GM19238 (cell line): ENCODE results near the gene NSMCE1.
A peak's percentile ranks its signal among the peaks of the same experiment; 100 is the strongest.

Source experiments
- DNase-seq: peaks from one replicate; pipeline ENCODE4 v3.0.0; 2011; ENCODE audit warnings: low spot score; ENCODE audit not compliant: insufficient read length

Gene NSMCE1, protein sequence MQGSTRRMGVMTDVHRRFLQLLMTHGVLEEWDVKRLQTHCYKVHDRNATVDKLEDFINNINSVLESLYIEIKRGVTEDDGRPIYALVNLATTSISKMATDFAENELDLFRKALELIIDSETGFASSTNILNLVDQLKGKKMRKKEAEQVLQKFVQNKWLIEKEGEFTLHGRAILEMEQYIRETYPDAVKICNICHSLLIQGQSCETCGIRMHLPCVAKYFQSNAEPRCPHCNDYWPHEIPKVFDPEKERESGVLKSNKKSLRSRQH

DNA sequence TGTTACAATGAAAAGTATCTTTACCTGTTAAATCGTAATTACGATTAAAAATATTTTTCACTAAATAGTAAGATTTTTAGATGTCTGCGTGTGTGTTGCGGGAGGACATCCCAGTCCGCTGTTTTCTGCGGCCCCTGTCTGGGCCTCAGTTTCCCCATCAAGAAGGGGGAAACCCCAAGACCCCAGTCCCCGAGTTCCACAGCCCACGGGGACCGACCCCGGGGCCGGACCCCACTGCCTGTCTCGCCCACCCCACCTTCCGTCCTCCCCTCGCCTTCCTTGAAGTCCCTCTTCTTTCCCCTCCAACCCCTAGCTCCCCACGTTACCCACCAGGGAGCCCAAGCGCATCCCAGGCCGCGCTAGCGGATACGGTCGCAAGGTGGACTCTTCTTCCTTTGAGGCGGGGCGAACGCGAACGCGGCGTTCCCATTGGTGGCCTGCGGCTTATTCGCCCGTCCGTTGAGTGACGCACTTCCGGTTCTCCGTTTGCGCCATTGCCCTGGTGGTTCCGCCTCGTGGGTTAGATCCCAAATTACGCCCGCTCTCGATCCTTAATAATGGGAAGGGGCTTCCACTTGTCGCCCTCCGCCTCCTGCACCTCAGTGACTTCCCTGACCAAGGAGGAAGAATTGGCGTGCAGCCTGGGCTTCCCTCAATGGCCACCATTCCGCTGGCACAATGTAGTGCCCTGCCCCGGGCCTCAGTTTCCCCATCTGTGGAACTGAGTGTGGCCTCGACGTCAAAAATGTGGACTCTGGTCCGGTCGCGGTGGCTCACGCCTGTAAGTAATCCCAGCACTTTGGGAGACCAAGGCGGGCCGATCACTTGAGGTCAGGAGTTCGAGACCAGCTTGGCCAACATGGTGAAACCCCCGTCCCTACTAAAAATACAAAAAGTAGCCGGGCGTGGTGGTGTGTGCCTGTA, at the start of gene NSMCE1:
Gene NSMCE1, minus strand, starts transcription at position 397 of the 924 bp plus-strand sequence. CDS start 11,202 bp downstream, outside the sequence.
- peak; percentile 86 for DNase-seq

DNA sequence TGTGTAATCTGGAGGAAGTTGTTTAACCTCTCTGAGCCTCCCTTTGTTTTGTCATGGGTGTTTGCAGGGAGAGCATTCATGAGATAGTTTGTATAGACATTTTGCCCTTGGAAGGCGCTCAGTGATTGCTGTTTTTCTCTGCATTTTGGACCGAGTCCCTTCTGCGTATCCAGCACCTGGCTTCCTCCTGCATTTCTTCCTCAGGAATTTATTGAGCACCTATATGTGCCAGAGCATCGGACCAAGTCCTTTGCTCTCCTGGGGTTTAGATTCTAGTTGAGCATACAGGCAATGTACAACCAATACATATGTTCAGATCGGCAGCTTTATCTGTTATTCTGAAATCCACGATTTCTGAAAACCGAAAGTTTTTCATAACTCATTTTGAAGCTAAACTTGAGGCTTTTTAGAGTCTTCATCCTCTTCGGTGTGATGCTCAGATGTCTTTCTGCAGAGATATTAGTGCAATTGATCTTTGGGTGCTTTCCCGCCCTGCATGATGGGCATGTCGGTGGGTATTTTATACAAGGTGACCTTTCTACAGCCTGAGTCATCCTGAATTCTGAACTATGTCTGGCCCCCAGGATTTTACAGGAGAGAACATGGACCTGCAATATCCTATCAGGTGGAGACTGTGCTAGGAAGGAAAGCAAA, 49.3 kb upstream of the NSMCE1 start:
- no peak for DNase-seq

DNA sequence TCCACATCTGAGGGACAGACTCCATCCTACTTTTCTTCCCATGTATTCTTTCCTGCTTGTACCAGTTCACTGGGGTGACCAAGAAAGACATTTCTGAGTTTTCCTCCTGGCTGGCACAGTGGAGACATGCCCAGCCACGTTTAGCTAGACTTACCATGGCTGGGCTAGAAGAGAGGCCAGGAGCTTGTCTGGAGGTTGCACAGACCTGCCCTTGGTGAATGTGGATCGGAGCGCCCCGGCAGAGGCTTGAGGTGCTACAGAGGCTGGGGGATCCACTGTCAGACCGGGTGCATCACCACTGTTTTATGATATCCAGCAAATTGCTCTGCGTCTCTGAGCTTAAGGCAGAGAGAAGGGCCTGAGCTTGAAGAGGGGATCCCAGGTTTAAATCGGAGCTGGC, 48.7 kb upstream of the NSMCE1 start:
- DNase-seq = no peak

DNA sequence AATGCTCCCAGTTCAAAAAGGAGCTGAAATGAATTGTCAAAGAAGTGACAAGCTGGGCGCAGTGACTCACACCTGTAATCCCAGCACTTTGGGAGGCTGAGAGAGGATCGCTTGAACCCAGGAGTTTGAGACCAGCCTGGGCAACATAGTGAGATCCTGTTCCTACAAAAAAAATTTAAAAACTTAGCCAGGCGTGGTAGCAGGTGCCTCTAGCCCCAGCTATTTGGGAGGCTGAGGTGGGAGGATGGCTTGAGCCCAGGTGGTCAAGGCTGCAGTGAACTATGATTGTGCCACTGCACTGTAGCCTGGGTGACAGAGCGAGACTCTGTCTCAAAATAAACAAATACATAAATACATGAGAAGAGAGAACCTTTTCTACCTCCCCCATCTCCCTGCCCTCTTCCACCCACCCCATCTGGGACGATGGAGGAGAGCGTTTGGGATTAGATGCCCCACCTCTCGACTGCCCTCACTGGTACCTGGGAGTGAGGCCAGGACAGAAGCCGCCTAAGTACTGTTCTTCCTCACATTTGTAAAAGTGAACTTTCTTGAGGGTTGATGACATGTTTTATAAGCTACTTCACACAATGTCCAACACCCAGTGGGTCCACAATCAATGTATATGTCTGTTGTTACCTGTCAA, 47.6 kb upstream of the NSMCE1 start:
- no peak for DNase-seq

DNA sequence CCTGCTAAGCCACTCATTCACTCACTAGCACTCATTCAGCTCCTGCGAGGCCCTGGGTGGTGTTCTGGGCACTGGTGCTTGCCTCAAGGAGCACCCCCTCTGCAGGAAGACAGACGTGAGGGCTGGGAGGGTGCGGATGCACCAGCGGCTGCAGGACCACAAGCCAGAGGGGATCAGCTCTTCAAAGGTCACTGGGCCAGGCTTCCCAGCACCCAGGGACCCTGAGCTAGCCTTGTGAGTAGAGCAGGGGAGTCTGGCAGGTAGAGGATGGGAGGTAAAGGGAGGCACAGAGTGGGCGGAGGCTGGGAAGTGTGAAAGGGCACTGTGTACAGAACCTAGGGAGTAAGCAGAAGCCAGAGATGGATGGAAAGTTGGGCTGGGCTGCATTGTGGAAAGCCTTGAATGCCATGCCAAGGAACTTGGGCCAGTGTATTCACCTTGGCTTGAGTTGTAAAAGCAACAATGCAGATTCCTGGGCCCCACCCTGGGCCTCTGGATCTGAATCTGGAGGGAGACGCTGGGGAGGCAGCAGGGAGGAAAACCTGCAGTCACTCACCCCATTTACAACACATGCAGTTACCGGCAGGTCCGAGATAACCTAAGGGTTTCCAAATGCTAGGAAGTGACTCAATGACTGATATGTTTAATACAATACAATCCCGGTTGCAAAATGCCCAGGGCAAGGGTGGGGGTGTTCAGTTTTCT, 46.9 kb upstream of the NSMCE1 start:
- DNase-seq = no peak

DNA sequence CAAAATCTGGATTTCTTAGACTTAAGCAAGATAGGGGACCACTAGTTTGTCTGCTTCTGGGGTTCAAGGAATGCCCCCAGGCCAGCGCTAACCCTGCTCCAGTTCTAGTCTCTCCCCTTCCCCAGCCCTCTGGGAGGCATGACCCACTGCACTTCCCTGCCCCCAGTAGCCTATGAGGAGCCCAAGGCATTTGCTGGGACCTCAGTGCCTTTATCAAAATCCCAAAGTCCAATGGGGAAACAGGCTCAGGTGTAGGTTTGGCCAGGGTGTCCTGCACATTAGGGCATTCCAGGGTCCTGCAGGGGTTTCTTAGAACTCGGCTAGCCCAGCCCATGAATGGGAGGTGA, 46.4 kb upstream of the NSMCE1 start:
- DNase-seq = no peak

DNA sequence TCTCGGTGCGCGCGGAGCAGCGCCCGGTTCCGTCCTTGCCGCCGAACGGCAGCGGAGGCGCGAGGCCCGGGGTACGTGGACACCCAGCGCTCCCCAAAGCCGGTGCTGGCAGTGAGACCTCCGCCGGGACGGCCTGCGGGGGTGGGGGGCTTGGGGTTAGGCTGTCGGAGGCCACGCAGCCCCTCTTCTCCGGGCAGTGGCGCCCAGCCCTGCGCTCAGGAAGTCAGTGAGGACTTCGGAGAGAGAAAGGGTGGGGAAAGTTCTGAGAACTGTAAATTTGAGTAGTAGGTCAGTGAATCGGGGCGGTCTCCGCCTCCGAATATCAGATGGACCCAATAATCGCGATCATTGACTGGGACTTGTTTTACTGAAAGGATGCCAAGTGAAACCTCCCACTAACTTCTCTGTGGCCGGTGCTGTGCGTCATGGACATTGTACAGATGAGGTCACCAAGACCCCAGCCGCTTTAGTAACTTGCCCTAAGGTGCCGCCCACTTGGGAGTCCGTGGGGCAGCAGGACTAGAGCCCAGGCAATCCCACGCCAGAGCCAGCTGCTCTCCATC, 45.7 kb upstream of the NSMCE1 start:
- DNase-seq = no peak

DNA sequence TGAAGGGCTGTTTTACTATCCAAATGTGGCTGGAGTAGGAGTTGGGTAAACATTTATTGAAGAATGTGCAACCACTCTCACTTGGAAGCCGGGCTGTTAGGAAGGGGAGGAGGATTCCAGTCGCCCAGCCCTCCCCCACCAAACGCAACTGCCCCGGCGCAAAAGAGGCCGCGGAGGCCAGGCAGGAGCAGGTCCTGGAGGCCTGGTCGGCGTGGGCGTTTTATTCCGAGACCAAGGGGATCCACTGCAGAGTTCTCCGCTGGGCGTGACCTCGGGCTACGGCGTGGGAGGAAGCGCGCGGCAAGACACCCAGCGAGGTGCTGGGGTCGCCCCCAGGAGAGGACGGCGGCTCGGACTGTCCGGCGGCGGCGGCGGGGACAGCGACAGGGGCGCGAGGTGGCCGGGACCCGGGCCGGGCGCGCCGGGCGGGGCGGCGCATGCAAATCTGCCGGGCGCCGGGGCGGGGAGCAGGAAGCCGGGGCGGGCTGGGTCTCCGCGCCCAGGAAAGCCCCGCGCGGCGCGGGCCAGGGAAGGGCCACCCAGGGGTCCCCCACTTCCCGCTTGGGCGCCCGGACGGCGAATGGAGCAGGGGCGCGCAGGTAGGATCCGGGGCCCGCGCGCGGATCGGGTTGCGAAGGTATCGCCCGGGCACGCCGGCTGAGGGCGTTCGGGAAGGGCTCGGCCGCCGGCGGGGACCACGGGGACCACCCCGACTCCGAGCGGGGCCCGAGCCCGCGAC, 45.0 kb upstream of the NSMCE1 start, which contains the start of gene IL4R:
Gene IL4R, plus strand, starts transcription at position 553 of the 739 bp plus-strand sequence. CDS start 26,230 bp downstream, outside the sequence.
- DNase-seq = peak; percentile 59

DNA sequence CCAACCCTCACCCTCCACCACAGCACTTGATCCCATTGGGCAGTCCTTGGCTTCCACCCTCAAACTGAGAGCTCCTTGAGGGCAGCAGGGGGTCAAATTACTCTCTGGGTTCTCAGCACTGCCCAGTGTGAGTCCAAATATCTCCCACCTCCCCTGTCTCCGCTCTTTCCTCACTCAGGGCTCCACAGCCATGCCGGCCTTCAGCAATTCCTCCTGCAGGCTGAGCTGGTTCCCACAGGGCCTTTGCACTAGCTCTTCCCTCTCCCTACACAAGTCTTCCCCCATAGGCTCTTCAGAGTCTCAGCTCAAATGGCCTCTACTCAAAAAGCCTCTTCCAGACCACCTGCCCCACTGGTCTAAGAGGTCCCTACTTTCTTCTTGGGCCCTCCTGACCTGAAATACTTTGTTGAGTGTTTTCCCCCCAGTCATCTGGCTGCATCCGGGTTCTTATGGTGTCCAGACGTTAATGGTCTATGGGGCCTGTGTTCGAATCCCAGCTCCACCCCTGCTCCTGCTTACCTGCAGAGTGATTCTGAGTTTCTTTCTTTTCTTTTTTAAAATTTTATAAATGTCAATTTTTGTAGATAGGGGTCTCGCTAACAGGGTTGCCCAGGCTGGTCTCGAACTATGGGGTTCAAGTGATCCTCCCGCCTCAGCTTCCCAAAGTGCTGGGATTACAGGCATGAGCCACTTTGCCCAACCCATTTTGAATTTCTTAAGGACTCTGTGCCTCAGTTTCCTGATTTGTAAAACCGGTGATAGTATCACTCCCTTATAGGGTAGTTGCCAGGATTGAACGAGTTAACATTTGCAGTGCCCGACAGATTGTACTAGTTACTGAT, 44.2 kb upstream of the NSMCE1 start:
- no peak for DNase-seq

DNA sequence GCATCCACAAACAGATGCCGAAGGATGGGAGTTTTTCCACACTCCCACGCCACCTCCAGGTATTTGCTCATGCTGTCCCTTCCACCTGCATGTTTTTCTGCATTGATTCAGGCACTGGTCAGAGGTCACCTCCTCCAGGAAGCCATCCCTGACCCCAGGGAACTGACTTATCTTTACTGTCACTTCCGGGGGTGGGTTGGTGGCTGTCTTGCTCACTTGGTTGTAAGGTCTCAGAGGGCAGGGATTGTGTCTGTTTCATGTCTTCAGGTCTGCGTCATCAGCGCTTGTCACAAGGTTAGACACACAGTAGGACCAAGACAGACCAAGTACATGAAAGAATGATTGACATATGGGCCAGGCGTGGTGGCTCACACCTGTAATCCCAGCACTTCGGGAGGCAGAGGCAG, 43.3 kb upstream of the NSMCE1 start:
- DNase-seq = no peak

DNA sequence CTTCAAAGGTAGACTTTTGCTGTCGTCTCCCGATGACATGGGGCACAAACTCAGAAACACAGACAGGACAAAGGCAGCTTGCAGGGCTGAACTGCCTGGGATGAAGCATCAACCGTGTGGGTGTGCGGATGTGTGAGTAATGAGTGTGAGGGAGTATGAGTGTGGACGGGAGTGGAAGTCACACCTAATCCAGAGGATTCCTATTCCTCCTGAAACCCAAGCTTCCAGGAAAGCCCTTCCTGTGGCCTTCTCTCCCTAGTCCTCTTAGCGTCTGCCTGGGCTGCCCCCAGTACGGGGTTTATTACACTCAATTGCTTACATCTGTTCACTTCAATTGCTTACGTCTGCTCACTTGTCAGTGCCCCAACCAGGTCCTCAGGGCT, 42.9 kb upstream of the NSMCE1 start:
- no peak for DNase-seq

DNA sequence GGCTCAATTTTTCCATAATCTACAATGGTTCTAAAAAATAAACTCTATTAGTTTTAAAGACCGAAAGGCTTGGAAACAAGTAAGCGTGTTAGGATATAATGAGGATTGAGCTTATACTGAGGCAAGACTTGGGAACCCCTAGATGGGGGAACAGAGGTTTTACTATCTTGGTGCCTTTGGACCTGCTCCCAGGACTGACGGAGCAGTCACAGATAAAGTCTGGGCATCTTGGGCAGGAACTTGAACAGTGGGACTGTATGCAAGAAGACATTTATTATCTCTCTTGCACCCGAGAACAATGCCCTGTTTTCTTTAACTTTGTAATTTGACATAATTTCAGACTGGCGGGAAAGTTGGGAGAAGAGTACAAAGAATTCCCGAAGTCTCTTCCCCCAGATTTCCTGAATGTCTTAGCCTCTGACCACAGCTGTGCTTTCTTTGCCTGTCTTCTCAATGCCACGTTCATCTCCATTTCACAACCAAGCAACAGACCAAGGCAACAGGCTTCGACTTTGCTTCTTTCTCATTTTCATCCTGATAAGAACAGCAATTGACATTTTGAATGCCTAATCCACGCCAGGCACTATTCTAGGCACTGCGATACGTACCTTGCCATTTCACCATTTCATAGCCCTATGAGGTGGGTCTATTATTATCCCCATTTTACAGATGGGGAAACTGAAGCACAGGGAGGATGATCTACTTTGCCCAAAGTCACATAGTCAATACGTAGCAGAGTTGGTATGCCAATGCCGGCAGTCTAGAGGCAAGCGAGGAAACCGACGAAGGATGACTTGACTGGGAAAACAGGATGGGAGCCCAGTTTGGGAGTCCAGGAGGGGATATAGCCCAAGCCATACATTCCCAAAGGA, 42.2 kb upstream of the NSMCE1 start:
- no peak for DNase-seq

DNA sequence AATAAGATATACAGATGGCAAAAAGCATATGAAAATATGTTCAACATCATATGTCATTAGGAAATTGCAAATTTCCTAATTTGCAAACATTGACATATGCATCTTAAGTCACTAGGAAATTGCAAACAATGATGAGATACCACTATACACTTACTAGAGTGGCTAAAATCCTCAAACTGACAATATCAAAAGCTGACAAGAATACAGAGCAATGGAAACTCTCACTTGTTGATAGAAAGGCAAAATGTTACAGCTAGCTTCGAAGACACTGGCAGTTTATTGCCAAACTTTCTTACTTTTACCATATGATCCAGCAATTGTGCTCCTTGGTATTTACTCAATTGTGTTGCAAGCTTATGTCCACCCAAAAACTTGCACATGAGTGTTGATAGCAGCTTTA, 40.2 kb upstream of the NSMCE1 start:
- no peak for DNase-seq

DNA sequence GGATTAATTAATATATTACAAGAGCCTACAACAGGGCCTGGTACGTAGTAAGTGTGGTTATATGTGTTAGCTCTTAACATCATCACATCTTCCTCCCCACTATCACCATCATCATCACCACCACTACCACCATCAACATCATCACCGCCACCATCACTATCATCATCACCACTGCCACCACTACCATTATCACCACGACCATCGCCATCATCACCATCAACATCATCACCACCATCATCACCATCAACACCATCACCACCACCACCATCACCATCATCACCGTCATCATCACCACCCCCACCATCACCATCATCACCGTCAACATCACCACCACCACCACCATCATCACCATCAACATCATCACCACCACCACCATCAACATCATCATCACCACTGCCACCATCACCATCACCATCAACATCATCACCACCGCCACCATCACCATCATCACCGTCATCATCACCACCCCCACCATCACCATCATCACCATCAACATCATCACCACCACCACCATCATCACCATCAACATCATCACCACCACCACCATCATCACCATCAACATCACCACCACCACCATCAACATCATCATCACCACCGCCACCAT, 37.4 kb upstream of the NSMCE1 start:
- no peak for DNase-seq

DNA sequence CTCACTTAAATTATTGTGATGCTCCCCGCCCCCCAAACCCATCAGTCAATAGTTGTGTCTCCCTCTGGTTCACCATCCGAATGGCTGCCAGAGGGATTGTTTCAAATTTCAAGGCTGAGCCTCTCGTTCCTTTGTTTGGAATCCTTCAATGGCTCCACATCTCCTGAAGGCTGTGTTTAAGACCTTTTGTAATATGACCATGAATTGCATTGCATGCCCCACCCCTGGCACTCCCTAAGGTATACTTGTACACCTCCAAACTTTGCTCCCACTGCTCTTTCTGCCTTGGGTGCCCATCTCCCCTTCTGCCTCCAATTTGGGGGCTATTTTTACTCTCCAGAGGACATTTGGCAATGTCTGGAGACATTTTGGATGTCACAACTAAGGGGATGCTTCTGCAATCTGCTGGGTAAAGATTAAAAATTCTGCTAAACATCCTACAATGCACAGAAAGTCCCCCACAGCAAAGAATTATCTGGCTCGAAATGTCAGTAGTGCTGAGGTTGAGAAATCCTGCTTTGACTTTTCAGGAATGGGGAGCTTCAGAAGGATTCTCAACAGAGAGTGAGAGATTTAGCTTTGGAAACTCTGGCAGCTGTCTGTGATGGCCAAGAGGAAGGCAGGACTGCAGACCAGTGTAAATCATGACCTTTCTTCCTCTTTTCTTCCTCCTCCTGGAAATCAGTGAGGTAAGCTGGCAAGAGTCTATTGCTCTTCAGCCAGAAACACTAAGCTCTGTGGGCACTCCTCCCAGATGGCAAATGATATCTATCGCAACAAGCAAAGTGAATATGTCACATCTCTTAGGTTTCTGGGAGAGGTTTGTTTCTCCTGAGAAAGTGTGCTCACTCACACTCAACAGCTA, 36.5 kb upstream of the NSMCE1 start:
- no peak for DNase-seq

DNA sequence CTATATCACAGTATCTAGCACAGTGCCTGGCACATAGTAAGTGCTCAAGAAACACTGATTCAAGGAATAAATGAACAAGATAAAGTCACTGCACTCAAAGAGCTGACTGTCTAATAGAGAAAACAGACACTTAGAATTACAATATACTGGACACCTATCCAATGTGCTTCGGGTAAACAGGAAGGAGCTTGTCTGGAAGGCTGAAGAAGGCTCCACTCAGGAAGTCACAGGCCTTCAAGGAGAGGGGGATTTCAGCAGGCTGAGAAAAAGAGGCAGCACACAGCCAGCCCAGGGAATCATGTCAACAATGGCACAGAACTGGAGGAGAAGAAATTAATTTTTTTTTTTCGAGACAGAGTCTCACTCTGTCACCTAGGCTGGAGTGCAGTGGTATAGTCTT, 35.5 kb upstream of the NSMCE1 start:
- DNase-seq = no peak
